ENCODE results near the gene EEF2K.
A peak's percentile ranks its signal among the peaks of the same experiment; 100 is the strongest.

The EEF2K gene

GRCh38 chr16:22186517-22186916 is 19.6 kb upstream of the EEF2K start:
- Histone ChIP-seq H3K27ac (replicated peaks; ENCODE audit: low read length) (no peak overlapping the region), H4K91ac (ENCODE audit: low read depth, low read length, poor library complexity) (no peak overlapping the region), H4K8ac (ENCODE audit: low read depth, low read length) (no peak overlapping the region), H3K18ac (ENCODE audit: low read length) (no peak overlapping the region), H3K9me3 (replicated peaks in 1 of 2; ENCODE audit: control insufficient read depth in 2 of 2, insufficient read depth in 1 of 2, low read depth in 1 of 2, low read length in 2 of 2) (no peaks in the 10 kb centered on the region), H3K23ac (ENCODE audit: low read depth, low read length, poor library complexity) (no peak overlapping the region), H3K14ac (ENCODE audit: low read length) (no peak overlapping the region), H3K4ac (ENCODE audit: low read length) (no peak overlapping the region), H2BK12ac (ENCODE audit: low read length) (no peak overlapping the region), H2BK120ac (ENCODE audit: low read depth, low read length) (no peak overlapping the region), H3K9ac (ENCODE audit: low read depth, low read length, poor library complexity) (no peak overlapping the region), H2AFZ (ENCODE audit: low read length) (no peak overlapping the region), H3K4me3 (ENCODE audit: low read length in 2 of 2) (no peak overlapping the region), H3K4me2 (ENCODE audit: insufficient read depth, low read length, poor library complexity, severe bottlenecking) (no peak overlapping the region), H3K27me3 (ENCODE audit: control insufficient read depth in 3 of 3, insufficient read depth in 3 of 3, low read depth in 1 of 3, low read length in 3 of 3) (peaks cover 0 to 12% (median 6%) of the 10 kb centered on the region in 3 experiments), H3K36me3 (replicated peaks in 1 of 2; ENCODE audit: control insufficient read depth in 2 of 2, insufficient read depth in 2 of 2, low read length in 2 of 2) (no peaks in the 10 kb centered on the region), H2BK5ac (ENCODE audit: low read length) (no peak overlapping the region), H3K4me1 (ENCODE audit: control insufficient read depth in 2 of 2, insufficient read depth in 1 of 2, low read depth in 1 of 2, low read length in 2 of 2) (no peaks in the 10 kb centered on the region), H2AK5ac (ENCODE audit: low read depth, low read length) (no peak overlapping the region), H2BK15ac (ENCODE audit: low read length) (no peak overlapping the region), H3K79me1 (ENCODE audit: low read depth, low read length) (no peaks in the 10 kb centered on the region)
- DNase-seq (ENCODE audit: low spot score), result no peak
- no CpG with 5 or more reads among the region's 3 CpGs for WGBS, 2 donors (ENCODE audit: extremely low coverage in 2 of 2, insufficient read length in 2 of 2, insufficient replicate concordance in 1 of 2)

- WGBS, 2 donors (ENCODE audit: extremely low coverage in 2 of 2, insufficient read length in 2 of 2, insufficient replicate concordance in 1 of 2), result no CpG with 5 or more reads among the region's 2 CpGs
- Histone ChIP-seq H3K9ac (ENCODE audit: low read depth, low read length, poor library complexity) (no peak overlapping the region), H2BK15ac (ENCODE audit: low read length) (no peak overlapping the region), H3K36me3 (replicated peaks in 1 of 2; ENCODE audit: control insufficient read depth in 2 of 2, insufficient read depth in 2 of 2, low read length in 2 of 2) (no peaks in the 10 kb centered on the region), H3K4me3 (ENCODE audit: low read length in 2 of 2) (no peak overlapping the region), H3K9me3 (replicated peaks in 1 of 2; ENCODE audit: control insufficient read depth in 2 of 2, insufficient read depth in 1 of 2, low read depth in 1 of 2, low read length in 2 of 2) (no peaks in the 10 kb centered on the region), H4K8ac (ENCODE audit: low read depth, low read length) (no peak overlapping the region), H3K4me2 (ENCODE audit: insufficient read depth, low read length, poor library complexity, severe bottlenecking) (no peak overlapping the region), H2BK12ac (ENCODE audit: low read length) (no peak overlapping the region), H3K27me3 (ENCODE audit: control insufficient read depth in 3 of 3, insufficient read depth in 3 of 3, low read depth in 1 of 3, low read length in 3 of 3) (peaks cover 0 to 12% (median 6%) of the 10 kb centered on the region in 3 experiments), H3K14ac (ENCODE audit: low read length) (no peak overlapping the region), H3K23ac (ENCODE audit: low read depth, low read length, poor library complexity) (no peak overlapping the region), H2AK5ac (ENCODE audit: low read depth, low read length) (no peak overlapping the region), H2BK5ac (ENCODE audit: low read length) (no peak overlapping the region), H3K4ac (ENCODE audit: low read length) (no peak overlapping the region), H3K4me1 (ENCODE audit: control insufficient read depth in 2 of 2, insufficient read depth in 1 of 2, low read depth in 1 of 2, low read length in 2 of 2) (peaks cover 0 to 4% of the 10 kb centered on the region in 2 donors), H3K27ac (replicated peaks; ENCODE audit: low read length) (no peak overlapping the region), H2BK120ac (ENCODE audit: low read depth, low read length) (no peak overlapping the region), H4K91ac (ENCODE audit: low read depth, low read length, poor library complexity) (no peak overlapping the region), H3K18ac (ENCODE audit: low read length) (no peak overlapping the region), H2AFZ (ENCODE audit: low read length) (no peak overlapping the region), H3K79me1 (ENCODE audit: low read depth, low read length) (no peaks in the 10 kb centered on the region)
- no peak for DNase-seq (ENCODE audit: low spot score)
These were observed 17.8 kb upstream of the EEF2K start for GRCh38 chr16:22188267-22188594.

GRCh38 chr16:22188595-22189442 is 17.3 kb upstream of the EEF2K start:
- H3K27me3 ChIP-seq (ENCODE audit: control insufficient read depth in 3 of 3, insufficient read depth in 3 of 3, low read depth in 1 of 3, low read length in 3 of 3), result peaks cover 0 to 12% (median 6%) of the 10 kb centered on the region in 3 experiments
- H2BK12ac ChIP-seq (ENCODE audit: low read length), result no peak overlapping the region
- no peak overlapping the region for H3K4me2 ChIP-seq (ENCODE audit: insufficient read depth, low read length, poor library complexity, severe bottlenecking)
- no peak overlapping the region for H3K4me3 ChIP-seq (ENCODE audit: low read length in 2 of 2)
- no peak overlapping the region for H2AFZ ChIP-seq (ENCODE audit: low read length)
- H4K91ac ChIP-seq (ENCODE audit: low read depth, low read length, poor library complexity), result no peak overlapping the region
- no peak overlapping the region for H3K27ac ChIP-seq (replicated peaks; ENCODE audit: low read length)
- no peak overlapping the region for H4K8ac ChIP-seq (ENCODE audit: low read depth, low read length)
- no peak overlapping the region for H2BK15ac ChIP-seq (ENCODE audit: low read length)
- DNase-seq (ENCODE audit: low spot score), result no peak
- no peak overlapping the region for H3K23ac ChIP-seq (ENCODE audit: low read depth, low read length, poor library complexity)
- no peak overlapping the region for H3K4ac ChIP-seq (ENCODE audit: low read length)
- peaks cover 0 to 4% of the 10 kb centered on the region in 2 donors for H3K4me1 ChIP-seq (ENCODE audit: control insufficient read depth in 2 of 2, insufficient read depth in 1 of 2, low read depth in 1 of 2, low read length in 2 of 2)
- H3K9ac ChIP-seq (ENCODE audit: low read depth, low read length, poor library complexity), result no peak overlapping the region
- no peaks in the 10 kb centered on the region for H3K79me1 ChIP-seq (ENCODE audit: low read depth, low read length)
- H2AK5ac ChIP-seq (ENCODE audit: low read depth, low read length), result no peak overlapping the region
- no peaks in the 10 kb centered on the region for H3K36me3 ChIP-seq (replicated peaks in 1 of 2; ENCODE audit: control insufficient read depth in 2 of 2, insufficient read depth in 2 of 2, low read length in 2 of 2)
- H3K14ac ChIP-seq (ENCODE audit: low read length), result no peak overlapping the region
- H2BK5ac ChIP-seq (ENCODE audit: low read length), result no peak overlapping the region
- H2BK120ac ChIP-seq (ENCODE audit: low read depth, low read length), result no peak overlapping the region
- WGBS, 2 donors (ENCODE audit: extremely low coverage in 2 of 2, insufficient read length in 2 of 2, insufficient replicate concordance in 1 of 2), result no CpG with 5 or more reads among the region's 8 CpGs
- no peaks in the 10 kb centered on the region for H3K9me3 ChIP-seq (replicated peaks in 1 of 2; ENCODE audit: control insufficient read depth in 2 of 2, insufficient read depth in 1 of 2, low read depth in 1 of 2, low read length in 2 of 2)
- no peak overlapping the region for H3K18ac ChIP-seq (ENCODE audit: low read length)

GRCh38 chr16:22189473-22190080 is 16.5 kb upstream of the EEF2K start:
- H2BK120ac ChIP-seq (ENCODE audit: low read depth, low read length), result no peak overlapping the region
- peak overlapping the region; percentile 97 for H2AFZ ChIP-seq (ENCODE audit: low read length)
- H3K27ac ChIP-seq (replicated peaks; ENCODE audit: low read length), result no peak overlapping the region
- no peak for DNase-seq (ENCODE audit: low spot score)
- peaks cover 0 to 12% (median 6%) of the 10 kb centered on the region in 3 experiments for H3K27me3 ChIP-seq (ENCODE audit: control insufficient read depth in 3 of 3, insufficient read depth in 3 of 3, low read depth in 1 of 3, low read length in 3 of 3)
- H3K23ac ChIP-seq (ENCODE audit: low read depth, low read length, poor library complexity), result peak overlapping the region; percentile 95
- H2BK5ac ChIP-seq (ENCODE audit: low read length), result no peak overlapping the region
- H3K4me3 ChIP-seq (ENCODE audit: low read length in 2 of 2), result peak overlapping the region; percentile 70 to 95
- no peaks in the 10 kb centered on the region for H3K36me3 ChIP-seq (replicated peaks in 1 of 2; ENCODE audit: control insufficient read depth in 2 of 2, insufficient read depth in 2 of 2, low read length in 2 of 2)
- WGBS, 2 donors (ENCODE audit: extremely low coverage in 2 of 2, insufficient read length in 2 of 2, insufficient replicate concordance in 1 of 2), result no CpG with 5 or more reads among the region's 18 CpGs
- H3K14ac ChIP-seq (ENCODE audit: low read length), result no peak overlapping the region
- H3K4ac ChIP-seq (ENCODE audit: low read length), result no peak overlapping the region
- H2BK15ac ChIP-seq (ENCODE audit: low read length), result no peak overlapping the region
- no peak overlapping the region for H4K91ac ChIP-seq (ENCODE audit: low read depth, low read length, poor library complexity)
- H2AK5ac ChIP-seq (ENCODE audit: low read depth, low read length), result no peak overlapping the region
- no peaks in the 10 kb centered on the region for H3K9me3 ChIP-seq (replicated peaks in 1 of 2; ENCODE audit: control insufficient read depth in 2 of 2, insufficient read depth in 1 of 2, low read depth in 1 of 2, low read length in 2 of 2)
- peak overlapping the region; percentile 94 for H3K9ac ChIP-seq (ENCODE audit: low read depth, low read length, poor library complexity)
- H2BK12ac ChIP-seq (ENCODE audit: low read length), result no peak overlapping the region
- H3K18ac ChIP-seq (ENCODE audit: low read length), result no peak overlapping the region
- no peaks in the 10 kb centered on the region for H3K79me1 ChIP-seq (ENCODE audit: low read depth, low read length)
- no peak overlapping the region for H4K8ac ChIP-seq (ENCODE audit: low read depth, low read length)
- peaks cover 0 to 4% of the 10 kb centered on the region in 2 donors for H3K4me1 ChIP-seq (ENCODE audit: control insufficient read depth in 2 of 2, insufficient read depth in 1 of 2, low read depth in 1 of 2, low read length in 2 of 2)
- H3K4me2 ChIP-seq (ENCODE audit: insufficient read depth, low read length, poor library complexity, severe bottlenecking), result peak overlapping the region; percentile 99
